GM23338 (cell line): ENCODE results near the gene GLCE. TPM values are rescaled to one million over a fixed set of nuclear protein-coding genes. Genes with fewer than 3 reads are reported as not detected.

Experiments
- ATAC-seq: fragments of 200-7000 bp; cut with Tn5 transposase; 3 replicates; pipeline ENCODE4 v1.9.1; 2020
- DNase-seq: peaks from one replicate; pipeline ENCODE4 v3.0.0-alpha.2; 2015; ENCODE audit warnings: low spot score
- H2AFZ ChIP-seq: fragments of 200-600 bp; sonication (generic); 2 replicates; pipeline ENCODE4 v1.8.0; 2016; ENCODE audit warnings: antibody characterized with exemption, mild to moderate bottlenecking, moderate library complexity
- H3F3A ChIP-seq: fragments of 200-600 bp; sonication (generic); replicated peaks from 2 replicates; pipeline ENCODE4 v1.8.0; 2017; ENCODE audit warnings: antibody characterized with exemption, mixed run types, low read depth
- H3K27ac ChIP-seq: fragments of 200-600 bp; sonication (generic); 2 replicates; pipeline ENCODE4 v1.6.1; 2016; ENCODE audit warnings: low read depth
- H3K27me3 ChIP-seq: fragments of 200-600 bp; sonication (generic); 2 replicates; pipeline ENCODE4 v1.8.0; 2016; ENCODE audit warnings: mild to moderate bottlenecking, mixed run types, moderate library complexity; ENCODE audit not compliant: insufficient read depth
- H3K36me3 ChIP-seq: fragments of 200-600 bp; sonication (generic); 2 replicates; pipeline ENCODE4 v1.8.0; 2016; ENCODE audit warnings: mild to moderate bottlenecking; ENCODE audit not compliant: insufficient read depth
- H3K4me1 ChIP-seq: fragments of 200-600 bp; sonication (generic); 2 replicates; pipeline ENCODE4 v1.8.0; 2016; ENCODE audit warnings: mild to moderate bottlenecking, moderate library complexity; ENCODE audit not compliant: insufficient read depth
- H3K4me2 ChIP-seq: fragments of 200-600 bp; sonication (generic); 2 replicates; pipeline ENCODE4 v1.7.1; 2017; ENCODE audit warnings: mixed run types
- H3K4me3 ChIP-seq: fragments of 200-600 bp; sonication (generic); 2 replicates; pipeline ENCODE4 v1.6.1; 2016; ENCODE audit warnings: mixed run types
- H3K79me2 ChIP-seq: fragments of 200-600 bp; sonication (generic); replicated peaks from 2 replicates; pipeline ENCODE4 v1.8.0; 2017; ENCODE audit warnings: mild to moderate bottlenecking; ENCODE audit not compliant: insufficient read depth
- H3K9me2 ChIP-seq: fragments of 200-600 bp; sonication (generic); 2 replicates; pipeline ENCODE4 v1.8.0; 2017; ENCODE audit not compliant: insufficient read depth
- H4K20me1 ChIP-seq: fragments of 200-600 bp; sonication (generic); replicated peaks from 2 replicates; pipeline ENCODE4 v1.8.0; 2017; ENCODE audit warnings: mild to moderate bottlenecking; ENCODE audit not compliant: insufficient read depth
- H3K27ac Mint-ChIP-seq: 2 replicates; pipeline ENCODE4 v1.8.0; 2020; ENCODE audit warnings: inconsistent platforms, mild to moderate bottlenecking, moderate library complexity, mixed read lengths
- H3K27me3 Mint-ChIP-seq: 3 replicates; pipeline ENCODE4 v1.8.0; 2022; ENCODE audit warnings: low read depth, mild to moderate bottlenecking, moderate library complexity, mixed read lengths, inconsistent platforms; ENCODE audit not compliant: insufficient read depth, poor library complexity
- H3K36me3 Mint-ChIP-seq: 3 replicates; pipeline ENCODE4 v1.8.0; 2021; ENCODE audit warnings: low read depth, mild to moderate bottlenecking, inconsistent platforms, moderate library complexity, mixed read lengths
- H3K4me1 Mint-ChIP-seq: 3 replicates; pipeline ENCODE4 v1.8.0; 2020; ENCODE audit warnings: mild to moderate bottlenecking, inconsistent platforms, mixed read lengths
- H3K4me3 Mint-ChIP-seq: 3 replicates; pipeline ENCODE4 v1.8.0; 2021; ENCODE audit warnings: moderate library complexity, mild to moderate bottlenecking, inconsistent platforms, mixed read lengths
- H3K9me3 Mint-ChIP-seq: 3 replicates; pipeline ENCODE4 v1.8.0; 2020; ENCODE audit warnings: moderate library complexity, mild to moderate bottlenecking, inconsistent platforms, mixed read lengths
- CREB1 ChIP-seq: fragments of 250-450 bp; sonication (Bioruptor Pico); IDR thresholded peaks from 2 replicates; pipeline ENCODE4 v1.5.0; 2020; ENCODE audit warnings: low read depth, mild to moderate bottlenecking, moderate library complexity
- EZH2 ChIP-seq: fragments of 200-600 bp; sonication (generic); IDR thresholded peaks from one replicate; pipeline ENCODE4 v1.8.0; 2017; ENCODE audit warnings: antibody characterized with exemption, mild to moderate bottlenecking, low read depth; ENCODE audit not compliant: unreplicated experiment
- EZH2phosphoT487 ChIP-seq: fragments of 200-600 bp; sonication (generic); IDR thresholded peaks from one replicate; pipeline ENCODE4 v1.8.1; 2018; ENCODE audit warnings: antibody characterized with exemption; ENCODE audit not compliant: unreplicated experiment
- JUNB ChIP-seq: IDR thresholded peaks from one replicate; pipeline ENCODE4 v1.6.1; 2016; ENCODE audit warnings: antibody characterized with exemption; ENCODE audit not compliant: unreplicated experiment
- NANOG ChIP-seq: IDR thresholded peaks from 2 replicates; pipeline ENCODE4 v1.6.1; 2016; ENCODE audit warnings: antibody characterized with exemption, borderline replicate concordance
- REST ChIP-seq: IDR thresholded peaks from one replicate; pipeline ENCODE4 v1.6.1; 2018; ENCODE audit warnings: antibody characterized with exemption; ENCODE audit not compliant: unreplicated experiment
- ZNF331 ChIP-seq: fragments of 250-450 bp; sonication (Bioruptor Pico); IDR thresholded peaks from 2 replicates; pipeline ENCODE4 v1.5.0; 2020; ENCODE audit warnings: low read depth, mild to moderate bottlenecking, moderate library complexity
- ZNF462 ChIP-seq: fragments of 250-450 bp; sonication (Bioruptor Pico); IDR thresholded peaks from 2 replicates; pipeline ENCODE4 v1.5.0; 2020; ENCODE audit warnings: mild to moderate bottlenecking, moderate library complexity
- polyA plus RNA-seq: library from polyadenylated mRNA; unstranded; fragments of >200 nt; fragmentation: Nextera tagmentation; extraction: Ambion mirVana; gene quantifications from 2 replicates; pipeline ENCODE4 v1.2.1, GENCODE V29; 2016
- total RNA-seq: library from RNA; depleted of rRNA; stranded (reverse); fragments of >200 nt; shearing (Covaris generic); gene quantifications from 2 replicates; pipeline ENCODE4 v1.2.3, GENCODE V29; 2014

The GLCE gene
- total and polyA plus RNA-seq, 2 experiments from 2014 or later: 7.5 to 15.5 TPM

GRCh38 chr15:69140306-69140705 is 20.1 kb upstream of the GLCE start:
- Histone ChIP-seq H3K9me2 (0 out of 2 replicates have a peak, but pooled peaks cover 1% of the 10 kb centered on the region), H2AFZ (peak overlapping the region; percentile 89; the same call in 1 of the 2 replicates), H3K36me3 (no peaks in the 10 kb centered on the region), H3K27ac (no peak overlapping the region), H3K4me1 (no peaks in the 10 kb centered on the region), H3F3A (no peaks in the 10 kb centered on the region), H4K20me1 (no peaks in the 10 kb centered on the region), H3K27me3 (no peaks in the 10 kb centered on the region), H3K4me2 (no peak overlapping the region), H3K4me3 (no peak overlapping the region), H3K79me2 (no peaks in the 10 kb centered on the region)
- TF ChIP-seq CREB1 (no peak), ZNF331 (no peak), EZH2phosphoT487 (no peak), NANOG (no peak), EZH2 (no peak), ZNF462 (CRISPR knock-in tag) (no peak), REST (no peak), JUNB (no peak)
- DNase-seq (no peak), ATAC-seq (no peak)
- H3K27ac Mint-ChIP-seq: no peak overlapping the region
- H3K4me1 Mint-ChIP-seq: peaks cover 13% of the 10 kb centered on the region
- H3K27me3 Mint-ChIP-seq: peaks cover 6% of the 10 kb centered on the region
- H3K36me3 Mint-ChIP-seq: no peaks in the 10 kb centered on the region
- H3K9me3 Mint-ChIP-seq: no peaks in the 10 kb centered on the region
- no peak overlapping the region for H3K4me3 Mint-ChIP-seq
